ENCODE data around the gene KLK14. TPM values are rescaled to one million over a fixed set of nuclear protein-coding genes. Genes with fewer than 3 reads are reported as not detected.

KLK14 gene
- total RNA-seq, 1 experiment from 2014 or later = 0.76 TPM

DNA sequence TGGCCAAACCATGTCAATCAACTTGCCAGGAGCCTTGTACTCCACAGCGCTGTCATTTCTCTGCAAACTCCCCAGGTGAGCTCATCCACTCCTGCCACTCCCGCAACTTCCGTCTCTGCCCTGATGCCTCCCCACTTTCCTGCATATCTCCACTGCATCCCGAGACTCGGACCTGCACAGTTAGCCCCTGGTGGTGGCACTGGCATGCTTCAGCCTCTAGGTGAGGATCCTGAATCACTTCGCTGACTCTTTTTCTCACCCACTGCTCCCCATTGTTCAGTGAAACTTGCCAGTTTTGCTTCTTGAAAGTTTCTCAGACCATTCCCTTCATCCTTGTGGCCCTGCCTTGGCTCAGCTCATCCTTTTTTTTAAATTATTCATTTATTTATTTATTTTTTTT is 28.9 kb upstream of the KLK14 start:
- ChIA-PET CTCF (interaction anchor here (1.2 kb wide), 1 partner anchor 148 kb away, joined by 3 read pairs; no protein-coding TSS in a partner anchor), RAD21 (ENCODE audit: low non-redundant PET in 1 of 2, low total read pairs in 2 of 2, uncharacterized antibody in 2 of 2, unreplicated experiment in 2 of 2) (no interaction called here), POLR2A (no interaction called here)
- Histone ChIP-seq H3K36me3 (ENCODE audit: control insufficient read depth in 1 of 2, insufficient read depth in 2 of 2, low read length in 2 of 2) (no peaks in the 10 kb centered on the region), H3K27ac (ENCODE audit: low read depth, low read length) (no peak overlapping the region), H3K79me2 (ENCODE audit: insufficient read depth, low read length) (peaks cover 14% of the 10 kb centered on the region), H3K9ac (ENCODE audit: low read length) (no peak overlapping the region), H4K20me1 (ENCODE audit: insufficient read depth) (no peaks in the 10 kb centered on the region), H2AFZ (ENCODE audit: low read depth, low read length, poor library complexity, severe bottlenecking) (no peak overlapping the region), H3K27me3 (ENCODE audit: insufficient read depth, low read length) (no peaks in the 10 kb centered on the region; the same call in 1 of the 2 replicates), H3K4me3 (replicated peaks in 1 of 2; ENCODE audit: low read depth in 1 of 2, low read length in 2 of 2) (no peak overlapping the region), H3K9me3 (ENCODE audit: control insufficient read depth in 1 of 2, insufficient read depth in 1 of 2, low read depth in 1 of 2, low read length in 2 of 2) (no peaks in the 10 kb centered on the region), H3K4me1 (ENCODE audit: control insufficient read depth in 1 of 2, insufficient read depth in 2 of 2, low read length in 2 of 2) (peaks cover 19 to 37% of the 10 kb centered on the region in 2 experiments), H3K9me2 (ENCODE audit: insufficient read depth) (no peaks in the 10 kb centered on the region), H3K4me2 (ENCODE audit: low read length) (peak overlapping the region; percentile 38)
- TF ChIP-seq JUND (IDR thresholded peaks at IDR 0.05) (no peak), ZFX (IDR thresholded peaks at IDR 0.05) (no peak), CTCF (IDR thresholded peaks at IDR 0.05 in 2 of 3, conservative IDR thresholded peaks at IDR 0.05 in 1 of 3; ENCODE audit: borderline replicate concordance in 1 of 3, insufficient read depth in 1 of 3, low read depth in 2 of 3, low read length in 2 of 3) (peak in 2 of 3 experiments; percentile 62 to 77; a peak in 4 of 6 replicates), FOSL1 (IDR thresholded peaks at IDR 0.05; ENCODE audit: low read depth) (no peak), SP1 (IDR thresholded peaks at IDR 0.05; ENCODE audit: low read depth) (no peak), CBX3 (IDR thresholded peaks at IDR 0.05; ENCODE audit: low read depth) (no peak), CEBPB (IDR thresholded peaks at IDR 0.05; ENCODE audit: low read depth) (no peak), TCF7L2 (IDR thresholded peaks at IDR 0.05; ENCODE audit: borderline replicate concordance, extremely low read depth, insufficient read depth, insufficient read length) (no peak)
- BruUV-seq (replicated peaks) = no TSS peak
- DNase-seq (ENCODE audit: low read depth, low spot score) = peak; percentile 40
- peak; percentile 39 for ATAC-seq
- intact Hi-C loops (cut with micrococcal nuclease) = no loop called here

GRCh38 chr19:51110666-51110971 is 27.9 kb upstream of the KLK14 start:
- BruUV-seq (replicated peaks) = no TSS peak
- peak overlapping the region; percentile 38 for H3K4me2 ChIP-seq (ENCODE audit: low read length)
- peaks cover 0 to 2% of the 10 kb centered on the region in 2 experiments; a peak in 1 of 4 replicates for H3K36me3 ChIP-seq (ENCODE audit: control insufficient read depth in 1 of 2, insufficient read depth in 2 of 2, low read length in 2 of 2)
- ATAC-seq (no peak), DNase-seq (ENCODE audit: low read depth, low spot score) (no peak)
- H3K27ac ChIP-seq (ENCODE audit: low read depth, low read length) = no peak overlapping the region
- H3K27me3 ChIP-seq (ENCODE audit: insufficient read depth, low read length) = no peaks in the 10 kb centered on the region; the same call in 1 of the 2 replicates
- ChIA-PET RAD21 (ENCODE audit: low non-redundant PET in 1 of 2, low total read pairs in 2 of 2, uncharacterized antibody in 2 of 2, unreplicated experiment in 2 of 2) (no interaction called here), CTCF (interaction anchor here (1.5 kb wide), 1 partner anchor 47 kb away, joined by 3 read pairs; no protein-coding TSS in a partner anchor), POLR2A (no interaction called here)
- no peaks in the 10 kb centered on the region for H4K20me1 ChIP-seq (ENCODE audit: insufficient read depth)
- no peak overlapping the region for H3K4me3 ChIP-seq (replicated peaks in 1 of 2; ENCODE audit: low read depth in 1 of 2, low read length in 2 of 2)
- H3K9me2 ChIP-seq (ENCODE audit: insufficient read depth) = no peaks in the 10 kb centered on the region
- H3K79me2 ChIP-seq (ENCODE audit: insufficient read depth, low read length) = peaks cover 22% of the 10 kb centered on the region
- intact Hi-C loops (cut with micrococcal nuclease) = no loop called here
- H3K9me3 ChIP-seq (ENCODE audit: control insufficient read depth in 1 of 2, insufficient read depth in 1 of 2, low read depth in 1 of 2, low read length in 2 of 2) = no peaks in the 10 kb centered on the region
- H2AFZ ChIP-seq (ENCODE audit: low read depth, low read length, poor library complexity, severe bottlenecking) = peak overlapping the region; percentile 27
- peaks cover 19 to 37% of the 10 kb centered on the region in 2 experiments for H3K4me1 ChIP-seq (ENCODE audit: control insufficient read depth in 1 of 2, insufficient read depth in 2 of 2, low read length in 2 of 2)
- no peak overlapping the region for H3K9ac ChIP-seq (ENCODE audit: low read length)
- TF ChIP-seq ZFX (IDR thresholded peaks at IDR 0.05) (no peak), ZNF274 (IDR thresholded peaks at IDR 0.05; ENCODE audit: low read depth, low read length) (no peak), TCF7L2 (IDR thresholded peaks at IDR 0.05; ENCODE audit: borderline replicate concordance, extremely low read depth, insufficient read depth, insufficient read length) (no peak), POLR2AphosphoS5 (IDR thresholded peaks at IDR 0.05; ENCODE audit: low read depth, low read length) (no peak), EGR1 (IDR thresholded peaks at IDR 0.05; ENCODE audit: low read depth) (no peak), SIN3A (IDR thresholded peaks at IDR 0.05; ENCODE audit: low read depth) (no peak)
- TF ChIP-seq, protein P1, sequence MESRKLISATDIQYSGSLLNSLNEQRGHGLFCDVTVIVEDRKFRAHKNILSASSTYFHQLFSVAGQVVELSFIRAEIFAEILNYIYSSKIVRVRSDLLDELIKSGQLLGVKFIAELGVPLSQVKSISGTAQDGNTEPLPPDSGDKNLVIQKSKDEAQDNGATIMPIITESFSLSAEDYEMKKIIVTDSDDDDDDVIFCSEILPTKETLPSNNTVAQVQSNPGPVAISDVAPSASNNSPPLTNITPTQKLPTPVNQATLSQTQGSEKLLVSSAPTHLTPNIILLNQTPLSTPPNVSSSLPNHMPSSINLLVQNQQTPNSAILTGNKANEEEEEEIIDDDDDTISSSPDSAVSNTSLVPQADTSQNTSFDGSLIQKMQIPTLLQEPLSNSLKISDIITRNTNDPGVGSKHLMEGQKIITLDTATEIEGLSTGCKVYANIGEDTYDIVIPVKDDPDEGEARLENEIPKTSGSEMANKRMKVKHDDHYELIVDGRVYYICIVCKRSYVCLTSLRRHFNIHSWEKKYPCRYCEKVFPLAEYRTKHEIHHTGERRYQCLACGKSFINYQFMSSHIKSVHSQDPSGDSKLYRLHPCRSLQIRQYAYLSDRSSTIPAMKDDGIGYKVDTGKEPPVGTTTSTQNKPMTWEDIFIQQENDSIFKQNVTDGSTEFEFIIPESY (IDR thresholded peaks at IDR 0.05; ENCODE audit: extremely low read depth, insufficient replicate concordance, low read length) = no peak
- TF ChIP-seq, protein P2, sequence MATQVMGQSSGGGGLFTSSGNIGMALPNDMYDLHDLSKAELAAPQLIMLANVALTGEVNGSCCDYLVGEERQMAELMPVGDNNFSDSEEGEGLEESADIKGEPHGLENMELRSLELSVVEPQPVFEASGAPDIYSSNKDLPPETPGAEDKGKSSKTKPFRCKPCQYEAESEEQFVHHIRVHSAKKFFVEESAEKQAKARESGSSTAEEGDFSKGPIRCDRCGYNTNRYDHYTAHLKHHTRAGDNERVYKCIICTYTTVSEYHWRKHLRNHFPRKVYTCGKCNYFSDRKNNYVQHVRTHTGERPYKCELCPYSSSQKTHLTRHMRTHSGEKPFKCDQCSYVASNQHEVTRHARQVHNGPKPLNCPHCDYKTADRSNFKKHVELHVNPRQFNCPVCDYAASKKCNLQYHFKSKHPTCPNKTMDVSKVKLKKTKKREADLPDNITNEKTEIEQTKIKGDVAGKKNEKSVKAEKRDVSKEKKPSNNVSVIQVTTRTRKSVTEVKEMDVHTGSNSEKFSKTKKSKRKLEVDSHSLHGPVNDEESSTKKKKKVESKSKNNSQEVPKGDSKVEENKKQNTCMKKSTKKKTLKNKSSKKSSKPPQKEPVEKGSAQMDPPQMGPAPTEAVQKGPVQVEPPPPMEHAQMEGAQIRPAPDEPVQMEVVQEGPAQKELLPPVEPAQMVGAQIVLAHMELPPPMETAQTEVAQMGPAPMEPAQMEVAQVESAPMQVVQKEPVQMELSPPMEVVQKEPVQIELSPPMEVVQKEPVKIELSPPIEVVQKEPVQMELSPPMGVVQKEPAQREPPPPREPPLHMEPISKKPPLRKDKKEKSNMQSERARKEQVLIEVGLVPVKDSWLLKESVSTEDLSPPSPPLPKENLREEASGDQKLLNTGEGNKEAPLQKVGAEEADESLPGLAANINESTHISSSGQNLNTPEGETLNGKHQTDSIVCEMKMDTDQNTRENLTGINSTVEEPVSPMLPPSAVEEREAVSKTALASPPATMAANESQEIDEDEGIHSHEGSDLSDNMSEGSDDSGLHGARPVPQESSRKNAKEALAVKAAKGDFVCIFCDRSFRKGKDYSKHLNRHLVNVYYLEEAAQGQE (IDR thresholded peaks at IDR 0.05; ENCODE audit: low read depth) = no peak

Data from HCT116 (cell line).